HEK293 (cell line): ENCODE data around the gene GLYATL1B.
A peak's percentile ranks its signal among the peaks of the same experiment; 100 is the strongest.

Experiments
- EGR2 ChIP-seq: fragments of 450-650 bp; formaldehyde crosslinking; IDR thresholded peaks from 2 replicates; pipeline ENCODE4 v1.5.1; 2016; ENCODE audit warnings: low read depth, missing biosample characterization, missing genetic modification characterization
- INSM2 ChIP-seq: fragments of 450-650 bp; formaldehyde crosslinking; IDR thresholded peaks from 2 replicates; pipeline ENCODE4 v1.5.1; 2016; ENCODE audit warnings: missing biosample characterization, missing genetic modification characterization
- MEIS1 ChIP-seq: sonication (generic); formaldehyde crosslinking; IDR thresholded peaks from 2 replicates; pipeline ENCODE4 v1.8.1; 2022; ENCODE audit warnings: missing genetic modification reagents, mild to moderate bottlenecking, borderline replicate concordance
- OVOL3 ChIP-seq: fragments of 450-650 bp; formaldehyde crosslinking; IDR thresholded peaks from 2 replicates; pipeline ENCODE4 v1.5.1; 2016; ENCODE audit warnings: missing biosample characterization, missing genetic modification characterization
- PRDM2 ChIP-seq: fragments of 450-650 bp; formaldehyde crosslinking; IDR thresholded peaks from 2 replicates; pipeline ENCODE4 v1.5.1; 2016; ENCODE audit warnings: missing biosample characterization, missing genetic modification characterization, borderline replicate concordance
- ZNF292 ChIP-seq: fragments of 450-650 bp; formaldehyde crosslinking; IDR thresholded peaks from 2 replicates; pipeline ENCODE4 v1.5.1; 2016; ENCODE audit warnings: low read depth, missing biosample characterization, missing genetic modification characterization, borderline replicate concordance
- ZNF354C ChIP-seq: fragments of 450-650 bp; formaldehyde crosslinking; IDR thresholded peaks from 2 replicates; pipeline ENCODE4 v1.5.1; 2016; ENCODE audit warnings: missing biosample characterization, missing genetic modification characterization, low read depth, borderline replicate concordance
- ZNF391 ChIP-seq: fragments of 450-650 bp; formaldehyde crosslinking; IDR thresholded peaks from 2 replicates; pipeline ENCODE4 v1.5.1; 2016; ENCODE audit warnings: low read depth, missing biosample characterization, missing genetic modification characterization, borderline replicate concordance
- ZNF501 ChIP-seq: fragments of 450-650 bp; formaldehyde crosslinking; IDR thresholded peaks from 2 replicates; pipeline ENCODE4 v1.5.1; 2016; ENCODE audit warnings: missing biosample characterization, missing genetic modification characterization
- ZNF510 ChIP-seq: fragments of 450-650 bp; formaldehyde crosslinking; IDR thresholded peaks from 2 replicates; pipeline ENCODE4 v1.5.1; 2018; ENCODE audit warnings: mild to moderate bottlenecking, missing genetic modification characterization, missing biosample characterization; ENCODE audit not compliant: insufficient replicate concordance
- ZNF704 ChIP-seq: fragments of 450-650 bp; formaldehyde crosslinking; IDR thresholded peaks from 2 replicates; pipeline ENCODE4 v1.5.1; 2016; ENCODE audit warnings: missing biosample characterization, missing genetic modification characterization
- TF ChIP-seq, protein P1 (sequence below): fragments of 450-650 bp; formaldehyde crosslinking; conservative IDR thresholded peaks from 2 replicates; pipeline ENCODE4 v1.5.1; 2016; ENCODE audit warnings: low read depth, missing biosample characterization, missing genetic modification characterization
- TF ChIP-seq, protein P2 (sequence below): fragments of 450-650 bp; formaldehyde crosslinking; IDR thresholded peaks from 2 replicates; pipeline ENCODE4 v1.5.1; 2016; ENCODE audit warnings: missing biosample characterization, missing genetic modification characterization, low read depth

GLYATL1B gene

DNA sequence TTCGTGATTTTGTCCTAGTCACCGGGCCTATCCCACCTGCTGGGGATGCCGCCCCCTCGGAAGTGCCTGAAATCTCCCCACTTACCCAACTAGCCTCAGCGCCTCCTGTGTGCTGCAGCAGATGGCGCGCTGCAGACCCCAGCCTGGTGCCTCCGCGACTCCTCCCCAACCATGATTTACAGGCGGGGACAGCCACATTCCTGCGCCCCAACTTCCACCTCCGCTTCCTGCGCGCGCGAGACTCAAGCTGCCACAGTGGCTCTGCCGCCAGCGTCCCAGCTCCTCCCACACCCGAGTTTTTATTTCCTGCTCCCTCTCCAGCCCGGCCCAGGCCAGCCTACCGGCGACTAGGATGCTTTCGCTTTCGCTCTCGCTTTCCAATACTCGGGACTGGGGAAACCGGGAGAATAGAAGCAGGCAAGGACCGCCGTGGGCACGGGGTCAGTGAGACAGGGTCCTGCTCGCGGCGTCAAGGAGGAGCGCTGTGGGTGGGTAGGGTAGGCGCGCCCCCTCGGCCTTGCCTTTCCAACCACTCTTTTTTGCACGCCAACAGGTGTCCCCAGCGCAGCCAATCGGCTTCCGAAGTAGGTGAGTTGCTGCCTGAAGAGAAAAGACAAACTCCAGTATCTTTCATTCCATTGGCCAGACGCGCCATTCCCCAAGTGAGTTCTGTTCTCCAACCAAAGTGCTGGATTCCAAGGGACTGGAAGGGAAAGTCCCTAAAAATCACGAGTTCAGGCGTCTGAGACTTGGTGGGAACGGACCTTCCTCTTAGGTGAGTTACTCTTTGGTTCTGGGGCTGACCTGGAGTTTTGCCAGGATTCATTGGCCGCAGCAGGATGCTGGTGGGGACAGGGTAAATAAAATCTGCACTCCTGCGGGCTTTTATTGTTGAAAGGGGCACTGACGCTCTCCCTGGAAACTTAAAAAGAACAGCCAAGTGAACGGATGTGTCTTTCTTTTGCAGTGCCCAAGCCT is 56.7 kb downstream of the GLYATL1B start, which contains the start of gene FAM111A (continued):
- TF ChIP-seq OVOL3 (tag by site-specific recombination) (no peak), EGR2 (tag by site-specific recombination) (peak; percentile 87), ZNF501 (tag by site-specific recombination) (0 out of 2 replicates have a peak, but pooled peaks have one; percentile 53), ZNF510 (tag by site-specific recombination) (no peak), ZNF704 (tag by site-specific recombination) (no peak), ZNF292 (tag by site-specific recombination) (no peak), PRDM2 (no peak), ZNF354C (tag by site-specific recombination) (no peak), ZNF391 (tag by site-specific recombination) (no peak), MEIS1 (CRISPR knock-in tag) (no peak), INSM2 (tag by site-specific recombination) (peak; percentile 78)
- TF ChIP-seq, protein P1, sequence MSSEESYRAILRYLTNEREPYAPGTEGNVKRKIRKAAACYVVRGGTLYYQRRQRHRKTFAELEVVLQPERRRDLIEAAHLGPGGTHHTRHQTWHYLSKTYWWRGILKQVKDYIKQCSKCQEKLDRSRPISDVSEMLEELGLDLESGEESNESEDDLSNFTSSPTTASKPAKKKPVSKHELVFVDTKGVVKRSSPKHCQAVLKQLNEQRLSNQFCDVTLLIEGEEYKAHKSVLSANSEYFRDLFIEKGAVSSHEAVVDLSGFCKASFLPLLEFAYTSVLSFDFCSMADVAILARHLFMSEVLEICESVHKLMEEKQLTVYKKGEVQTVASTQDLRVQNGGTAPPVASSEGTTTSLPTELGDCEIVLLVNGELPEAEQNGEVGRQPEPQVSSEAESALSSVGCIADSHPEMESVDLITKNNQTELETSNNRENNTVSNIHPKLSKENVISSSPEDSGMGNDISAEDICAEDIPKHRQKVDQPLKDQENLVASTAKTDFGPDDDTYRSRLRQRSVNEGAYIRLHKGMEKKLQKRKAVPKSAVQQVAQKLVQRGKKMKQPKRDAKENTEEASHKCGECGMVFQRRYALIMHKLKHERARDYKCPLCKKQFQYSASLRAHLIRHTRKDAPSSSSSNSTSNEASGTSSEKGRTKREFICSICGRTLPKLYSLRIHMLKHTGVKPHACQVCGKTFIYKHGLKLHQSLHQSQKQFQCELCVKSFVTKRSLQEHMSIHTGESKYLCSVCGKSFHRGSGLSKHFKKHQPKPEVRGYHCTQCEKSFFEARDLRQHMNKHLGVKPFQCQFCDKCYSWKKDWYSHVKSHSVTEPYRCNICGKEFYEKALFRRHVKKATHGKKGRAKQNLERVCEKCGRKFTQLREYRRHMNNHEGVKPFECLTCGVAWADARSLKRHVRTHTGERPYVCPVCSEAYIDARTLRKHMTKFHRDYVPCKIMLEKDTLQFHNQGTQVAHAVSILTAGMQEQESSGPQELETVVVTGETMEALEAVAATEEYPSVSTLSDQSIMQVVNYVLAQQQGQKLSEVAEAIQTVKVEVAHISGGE (tag by site-specific recombination): peak; percentile 73
- TF ChIP-seq, protein P2, sequence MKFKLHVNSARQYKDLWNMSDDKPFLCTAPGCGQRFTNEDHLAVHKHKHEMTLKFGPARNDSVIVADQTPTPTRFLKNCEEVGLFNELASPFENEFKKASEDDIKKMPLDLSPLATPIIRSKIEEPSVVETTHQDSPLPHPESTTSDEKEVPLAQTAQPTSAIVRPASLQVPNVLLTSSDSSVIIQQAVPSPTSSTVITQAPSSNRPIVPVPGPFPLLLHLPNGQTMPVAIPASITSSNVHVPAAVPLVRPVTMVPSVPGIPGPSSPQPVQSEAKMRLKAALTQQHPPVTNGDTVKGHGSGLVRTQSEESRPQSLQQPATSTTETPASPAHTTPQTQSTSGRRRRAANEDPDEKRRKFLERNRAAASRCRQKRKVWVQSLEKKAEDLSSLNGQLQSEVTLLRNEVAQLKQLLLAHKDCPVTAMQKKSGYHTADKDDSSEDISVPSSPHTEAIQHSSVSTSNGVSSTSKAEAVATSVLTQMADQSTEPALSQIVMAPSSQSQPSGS (tag by site-specific recombination): no peak
